ENCODE measurements around the gene CWC27. TPM values are rescaled to one million over a fixed set of nuclear protein-coding genes. Genes with fewer than 3 reads are reported as not detected.
A peak's percentile ranks its signal among the peaks of the same experiment; 100 is the strongest.

The CWC27 gene
- total RNA-seq, 1 experiment from 2014 or later, result 42.7 TPM

DNA sequence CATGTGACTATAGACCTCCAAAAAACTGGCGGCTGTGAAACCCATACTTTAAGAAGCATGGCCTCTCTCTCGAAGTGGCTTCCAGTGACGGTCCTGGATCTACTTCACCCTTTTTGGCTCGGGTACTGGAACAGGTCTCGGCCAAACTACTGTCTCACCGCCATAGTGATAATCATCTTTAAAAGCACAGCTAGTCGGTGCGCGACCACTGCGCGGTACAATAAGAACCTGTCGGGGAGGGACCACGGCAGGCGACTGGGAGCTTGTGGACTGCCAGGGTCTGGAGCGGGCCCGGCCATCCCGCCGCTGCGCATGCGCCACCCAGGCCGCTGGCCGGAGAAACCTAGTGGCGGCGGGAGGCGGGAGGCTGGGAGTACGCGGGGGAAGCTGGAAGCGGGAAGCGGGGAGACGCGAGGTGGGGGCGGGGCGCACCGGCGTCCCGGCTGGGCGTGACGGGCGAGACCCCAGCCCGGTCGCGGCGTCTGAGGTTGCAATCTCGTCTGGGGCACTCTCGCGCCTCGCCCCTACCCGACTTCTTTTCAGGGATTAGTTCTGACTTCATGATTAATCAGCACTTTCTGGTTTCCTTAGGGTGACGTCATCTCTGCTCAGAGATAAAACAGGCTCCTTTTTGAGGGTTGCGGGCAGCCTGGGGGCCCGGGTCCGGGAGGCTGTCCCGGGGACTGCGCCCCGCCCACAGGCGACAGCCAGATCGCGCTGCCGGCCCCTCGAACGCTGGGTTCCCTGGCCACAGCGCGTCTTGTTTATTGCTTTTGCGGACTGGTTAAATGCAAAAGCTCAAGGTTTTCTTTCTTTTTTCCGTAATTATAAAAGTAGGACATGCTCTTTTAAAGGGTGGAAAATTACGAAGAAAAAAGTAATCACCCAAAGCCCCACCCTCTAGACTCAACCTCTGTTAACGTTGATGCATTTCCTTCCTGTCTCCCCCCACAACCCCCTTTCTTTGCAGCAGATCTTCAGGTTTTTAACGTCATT lies 266.8 kb downstream of the CWC27 start:
- peaks cover 37% of the 10 kb centered on the region for H3K4me1 Mint-ChIP-seq
- POLR2A ChIA-PET, result interaction anchor here (0.5 to 2.2 kb wide), 6 partner anchors 36 to 529 kb away, joined by 3 to 10 read pairs (median 4); no protein-coding TSS in a partner anchor
- H3K9me3 Mint-ChIP-seq, result peaks cover 14% of the 10 kb centered on the region
- TF ChIP-seq, protein P1, sequence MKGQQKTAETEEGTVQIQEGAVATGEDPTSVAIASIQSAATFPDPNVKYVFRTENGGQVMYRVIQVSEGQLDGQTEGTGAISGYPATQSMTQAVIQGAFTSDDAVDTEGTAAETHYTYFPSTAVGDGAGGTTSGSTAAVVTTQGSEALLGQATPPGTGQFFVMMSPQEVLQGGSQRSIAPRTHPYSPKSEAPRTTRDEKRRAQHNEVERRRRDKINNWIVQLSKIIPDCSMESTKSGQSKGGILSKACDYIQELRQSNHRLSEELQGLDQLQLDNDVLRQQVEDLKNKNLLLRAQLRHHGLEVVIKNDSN (CRISPR knock-in tag; IDR thresholded peaks at IDR 0.05), result no peak
- TF ChIP-seq, protein P2, sequence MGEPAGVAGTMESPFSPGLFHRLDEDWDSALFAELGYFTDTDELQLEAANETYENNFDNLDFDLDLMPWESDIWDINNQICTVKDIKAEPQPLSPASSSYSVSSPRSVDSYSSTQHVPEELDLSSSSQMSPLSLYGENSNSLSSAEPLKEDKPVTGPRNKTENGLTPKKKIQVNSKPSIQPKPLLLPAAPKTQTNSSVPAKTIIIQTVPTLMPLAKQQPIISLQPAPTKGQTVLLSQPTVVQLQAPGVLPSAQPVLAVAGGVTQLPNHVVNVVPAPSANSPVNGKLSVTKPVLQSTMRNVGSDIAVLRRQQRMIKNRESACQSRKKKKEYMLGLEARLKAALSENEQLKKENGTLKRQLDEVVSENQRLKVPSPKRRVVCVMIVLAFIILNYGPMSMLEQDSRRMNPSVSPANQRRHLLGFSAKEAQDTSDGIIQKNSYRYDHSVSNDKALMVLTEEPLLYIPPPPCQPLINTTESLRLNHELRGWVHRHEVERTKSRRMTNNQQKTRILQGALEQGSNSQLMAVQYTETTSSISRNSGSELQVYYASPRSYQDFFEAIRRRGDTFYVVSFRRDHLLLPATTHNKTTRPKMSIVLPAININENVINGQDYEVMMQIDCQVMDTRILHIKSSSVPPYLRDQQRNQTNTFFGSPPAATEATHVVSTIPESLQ (CRISPR knock-in tag; IDR thresholded peaks at IDR 0.05), result no peak
- no peak for TF ChIP-seq IRF2 (CRISPR knock-in tag; IDR thresholded peaks at IDR 0.05; ENCODE audit: borderline replicate concordance, low read depth)
- peak; percentile 17; the same call in 1 of the 2 replicates for TF ChIP-seq TEAD1 (CRISPR knock-in tag; IDR thresholded peaks at IDR 0.05)
- TF ChIP-seq, protein P3, sequence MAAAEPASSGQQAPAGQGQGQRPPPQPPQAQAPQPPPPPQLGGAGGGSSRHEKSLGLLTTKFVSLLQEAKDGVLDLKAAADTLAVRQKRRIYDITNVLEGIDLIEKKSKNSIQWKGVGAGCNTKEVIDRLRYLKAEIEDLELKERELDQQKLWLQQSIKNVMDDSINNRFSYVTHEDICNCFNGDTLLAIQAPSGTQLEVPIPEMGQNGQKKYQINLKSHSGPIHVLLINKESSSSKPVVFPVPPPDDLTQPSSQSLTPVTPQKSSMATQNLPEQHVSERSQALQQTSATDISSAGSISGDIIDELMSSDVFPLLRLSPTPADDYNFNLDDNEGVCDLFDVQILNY (CRISPR knock-in tag; IDR thresholded peaks at IDR 0.05), result peak; percentile 94
- TF ChIP-seq NR1H2 (CRISPR knock-in tag; IDR thresholded peaks at IDR 0.05), result no peak
- TF ChIP-seq KAT7 (CRISPR knock-in tag; IDR thresholded peaks at IDR 0.05; ENCODE audit: borderline replicate concordance), result no peak
- TF ChIP-seq MYBL2 (CRISPR knock-in tag; IDR thresholded peaks at IDR 0.05), result 0 out of 2 replicates have a peak, but pooled peaks have one; percentile 47
- TF ChIP-seq TEAD4 (CRISPR knock-in tag; IDR thresholded peaks at IDR 0.05), result no peak
- TF ChIP-seq NFYB (CRISPR knock-in tag; conservative IDR thresholded peaks at IDR 0.05; ENCODE audit: low read depth), result no peak
- peak; percentile 22; the same call in 1 of the 2 replicates for TF ChIP-seq FOXP1 (CRISPR knock-in tag; IDR thresholded peaks at IDR 0.05; ENCODE audit: borderline replicate concordance)
- TF ChIP-seq ATF1 (CRISPR knock-in tag; IDR thresholded peaks at IDR 0.05), result no peak
- TF ChIP-seq, protein P4, sequence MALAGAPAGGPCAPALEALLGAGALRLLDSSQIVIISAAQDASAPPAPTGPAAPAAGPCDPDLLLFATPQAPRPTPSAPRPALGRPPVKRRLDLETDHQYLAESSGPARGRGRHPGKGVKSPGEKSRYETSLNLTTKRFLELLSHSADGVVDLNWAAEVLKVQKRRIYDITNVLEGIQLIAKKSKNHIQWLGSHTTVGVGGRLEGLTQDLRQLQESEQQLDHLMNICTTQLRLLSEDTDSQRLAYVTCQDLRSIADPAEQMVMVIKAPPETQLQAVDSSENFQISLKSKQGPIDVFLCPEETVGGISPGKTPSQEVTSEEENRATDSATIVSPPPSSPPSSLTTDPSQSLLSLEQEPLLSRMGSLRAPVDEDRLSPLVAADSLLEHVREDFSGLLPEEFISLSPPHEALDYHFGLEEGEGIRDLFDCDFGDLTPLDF (CRISPR knock-in tag; IDR thresholded peaks at IDR 0.05), result no peak
- 0 out of 2 replicates have a peak, but pooled peaks have one; percentile 57 for TF ChIP-seq ZNF232 (CRISPR knock-in tag; IDR thresholded peaks at IDR 0.05)
- no peak for TF ChIP-seq FOXJ3 (CRISPR knock-in tag; IDR thresholded peaks at IDR 0.05; ENCODE audit: borderline replicate concordance)
- no peak for TF ChIP-seq ZNF121 (CRISPR knock-in tag; IDR thresholded peaks at IDR 0.05)
- TF ChIP-seq JUN (CRISPR knock-in tag; IDR thresholded peaks at IDR 0.05), result no peak
- TF ChIP-seq, protein P5, sequence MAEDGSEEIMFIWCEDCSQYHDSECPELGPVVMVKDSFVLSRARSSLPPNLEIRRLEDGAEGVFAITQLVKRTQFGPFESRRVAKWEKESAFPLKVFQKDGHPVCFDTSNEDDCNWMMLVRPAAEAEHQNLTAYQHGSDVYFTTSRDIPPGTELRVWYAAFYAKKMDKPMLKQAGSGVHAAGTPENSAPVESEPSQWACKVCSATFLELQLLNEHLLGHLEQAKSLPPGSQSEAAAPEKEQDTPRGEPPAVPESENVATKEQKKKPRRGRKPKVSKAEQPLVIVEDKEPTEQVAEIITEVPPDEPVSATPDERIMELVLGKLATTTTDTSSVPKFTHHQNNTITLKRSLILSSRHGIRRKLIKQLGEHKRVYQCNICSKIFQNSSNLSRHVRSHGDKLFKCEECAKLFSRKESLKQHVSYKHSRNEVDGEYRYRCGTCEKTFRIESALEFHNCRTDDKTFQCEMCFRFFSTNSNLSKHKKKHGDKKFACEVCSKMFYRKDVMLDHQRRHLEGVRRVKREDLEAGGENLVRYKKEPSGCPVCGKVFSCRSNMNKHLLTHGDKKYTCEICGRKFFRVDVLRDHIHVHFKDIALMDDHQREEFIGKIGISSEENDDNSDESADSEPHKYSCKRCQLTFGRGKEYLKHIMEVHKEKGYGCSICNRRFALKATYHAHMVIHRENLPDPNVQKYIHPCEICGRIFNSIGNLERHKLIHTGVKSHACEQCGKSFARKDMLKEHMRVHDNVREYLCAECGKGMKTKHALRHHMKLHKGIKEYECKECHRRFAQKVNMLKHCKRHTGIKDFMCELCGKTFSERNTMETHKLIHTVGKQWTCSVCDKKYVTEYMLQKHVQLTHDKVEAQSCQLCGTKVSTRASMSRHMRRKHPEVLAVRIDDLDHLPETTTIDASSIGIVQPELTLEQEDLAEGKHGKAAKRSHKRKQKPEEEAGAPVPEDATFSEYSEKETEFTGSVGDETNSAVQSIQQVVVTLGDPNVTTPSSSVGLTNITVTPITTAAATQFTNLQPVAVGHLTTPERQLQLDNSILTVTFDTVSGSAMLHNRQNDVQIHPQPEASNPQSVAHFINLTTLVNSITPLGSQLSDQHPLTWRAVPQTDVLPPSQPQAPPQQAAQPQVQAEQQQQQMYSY (CRISPR knock-in tag; IDR thresholded peaks at IDR 0.05), result no peak
- peak; percentile 58; the same call in 1 of the 2 replicates for TF ChIP-seq SMAD3 (CRISPR knock-in tag; IDR thresholded peaks at IDR 0.05; ENCODE audit: borderline replicate concordance)
- TF ChIP-seq ZNF219 (CRISPR knock-in tag; IDR thresholded peaks at IDR 0.05; ENCODE audit: borderline replicate concordance), result no peak
- TF ChIP-seq, protein P6, sequence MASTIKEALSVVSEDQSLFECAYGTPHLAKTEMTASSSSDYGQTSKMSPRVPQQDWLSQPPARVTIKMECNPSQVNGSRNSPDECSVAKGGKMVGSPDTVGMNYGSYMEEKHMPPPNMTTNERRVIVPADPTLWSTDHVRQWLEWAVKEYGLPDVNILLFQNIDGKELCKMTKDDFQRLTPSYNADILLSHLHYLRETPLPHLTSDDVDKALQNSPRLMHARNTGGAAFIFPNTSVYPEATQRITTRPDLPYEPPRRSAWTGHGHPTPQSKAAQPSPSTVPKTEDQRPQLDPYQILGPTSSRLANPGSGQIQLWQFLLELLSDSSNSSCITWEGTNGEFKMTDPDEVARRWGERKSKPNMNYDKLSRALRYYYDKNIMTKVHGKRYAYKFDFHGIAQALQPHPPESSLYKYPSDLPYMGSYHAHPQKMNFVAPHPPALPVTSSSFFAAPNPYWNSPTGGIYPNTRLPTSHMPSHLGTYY (CRISPR knock-in tag; IDR thresholded peaks at IDR 0.05), result no peak
- peak; percentile 67 for TF ChIP-seq SP1 (CRISPR knock-in tag; conservative IDR thresholded peaks at IDR 0.05)
- peak; percentile 93 for TF ChIP-seq ZBTB21 (CRISPR knock-in tag; IDR thresholded peaks at IDR 0.05; ENCODE audit: borderline replicate concordance)
- TF ChIP-seq NFATC4 (CRISPR knock-in tag; IDR thresholded peaks at IDR 0.05), result no peak
- TF ChIP-seq, protein P7, sequence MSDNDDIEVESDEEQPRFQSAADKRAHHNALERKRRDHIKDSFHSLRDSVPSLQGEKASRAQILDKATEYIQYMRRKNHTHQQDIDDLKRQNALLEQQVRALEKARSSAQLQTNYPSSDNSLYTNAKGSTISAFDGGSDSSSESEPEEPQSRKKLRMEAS (CRISPR knock-in tag; IDR thresholded peaks at IDR 0.05), result peak; percentile 50; the same call in 1 of the 2 replicates
- TF ChIP-seq ETV6 (CRISPR knock-in tag; IDR thresholded peaks at IDR 0.05), result peak; percentile 89
- no peak for TF ChIP-seq ZNF396 (CRISPR knock-in tag; IDR thresholded peaks at IDR 0.05; ENCODE audit: borderline replicate concordance)

More for the DNA sequence above, 266.8 kb downstream of the CWC27 start:
- peak overlapping the region; percentile 96 for H3K27ac Mint-ChIP-seq
- ATAC-seq, result peak; percentile 88
- no peaks in the 10 kb centered on the region for H3K36me3 Mint-ChIP-seq
- peak; percentile 94 for DNase-seq (ENCODE audit: low spot score)
- peak overlapping the region; percentile 70 for H3K4me3 Mint-ChIP-seq
- CTCF ChIA-PET, result interaction anchor here (0.7 to 1.9 kb wide), 6 partner anchors 66 to 736 kb away, joined by 3 to 7 read pairs (median 4); partner anchors contain the start of gene ADAMTS6
- peaks cover 17% of the 10 kb centered on the region for H3K27me3 Mint-ChIP-seq (ENCODE audit: low read depth)

All from WTC11 (cell line).